HAP-1 (cell line): ENCODE measurements around the gene SPATA46.

ENCODE experiments used
- DNase-seq, 2 experiments: peaks; one replicate each; pipeline ENCODE4 v3.0.0-alpha.2; 2016 to 2020; ENCODE audit warnings: low spot score in 2 of 2
- H3K27me3 ChIP-seq: fragments of 250-450 bp; sonication (Bioruptor Pico); 2 replicates; pipeline ENCODE4 v1.5.1; 2020; ENCODE audit warnings: low read depth, mild to moderate bottlenecking, moderate library complexity
- H3K36me3 ChIP-seq: fragments of 250-450 bp; sonication (Bioruptor Pico); replicated peaks from 2 replicates; pipeline ENCODE4 v1.5.1; 2020; ENCODE audit warnings: mild to moderate bottlenecking
- H3K4me1 ChIP-seq: fragments of 250-450 bp; sonication (Bioruptor Pico); 2 replicates; pipeline ENCODE4 v1.5.1; 2020; ENCODE audit warnings: mild to moderate bottlenecking
- H3K4me3 ChIP-seq: fragments of 250-450 bp; sonication (Bioruptor Pico); 2 replicates; pipeline ENCODE4 v1.5.1; 2020; ENCODE audit warnings: mild to moderate bottlenecking, moderate library complexity
- H3K9me3 ChIP-seq: fragments of 250-450 bp; sonication (Bioruptor Pico); 2 replicates; pipeline ENCODE4 v1.5.1; 2020; ENCODE audit warnings: mild to moderate bottlenecking, moderate library complexity
- in situ Hi-C: fragments of 300-500 bp; cut with MboI; formaldehyde crosslinking; loops from 3 replicates; pipeline ENCODE4 v1.14.3; 2020; ENCODE audit warnings: low sequenced_read_pairs, inconsistent platforms, mixed read lengths

SPATA46 gene

GRCh38 chr1:162343470-162343869 lies 33.2 kb downstream of the SPATA46 start:
- Histone ChIP-seq H3K9me3 (no peaks in the 10 kb centered on the region), H3K4me3 (no peak overlapping the region), H3K36me3 (no peaks in the 10 kb centered on the region), H3K27me3 (no peaks in the 10 kb centered on the region), H3K4me1 (peaks cover 4% of the 10 kb centered on the region)
- in situ Hi-C loops, result no loop called here
- DNase-seq, result no peak

- H3K36me3 ChIP-seq, result no peaks in the 10 kb centered on the region
- no peaks in the 10 kb centered on the region for H3K27me3 ChIP-seq
- peaks cover 4% of the 10 kb centered on the region for H3K4me1 ChIP-seq
- H3K4me3 ChIP-seq, result no peak overlapping the region
- no peaks in the 10 kb centered on the region for H3K9me3 ChIP-seq
- in situ Hi-C loops, result no loop called here
- DNase-seq, result no peak
Observed at GRCh38 chr1:162342452-162342983, 34.1 kb downstream of the SPATA46 start.

GRCh38 chr1:162336621-162337285 lies 39.9 kb downstream of the SPATA46 start:
- in situ Hi-C loops, result no loop called here
- no peaks in the 10 kb centered on the region for H3K27me3 ChIP-seq
- no peaks in the 10 kb centered on the region for H3K36me3 ChIP-seq
- DNase-seq, result no peak
- H3K4me3 ChIP-seq, result no peak overlapping the region
- no peaks in the 10 kb centered on the region for H3K9me3 ChIP-seq
- H3K4me1 ChIP-seq, result peaks cover 4% of the 10 kb centered on the region

GRCh38 chr1:162335126-162335525 lies 41.5 kb downstream of the SPATA46 start:
- in situ Hi-C loops, result no loop called here
- Histone ChIP-seq H3K36me3 (no peaks in the 10 kb centered on the region), H3K4me1 (peaks cover 4% of the 10 kb centered on the region), H3K27me3 (no peaks in the 10 kb centered on the region; the same call in 1 of the 2 replicates), H3K9me3 (no peaks in the 10 kb centered on the region), H3K4me3 (no peak overlapping the region)
- DNase-seq, result no peak

GRCh38 chr1:162333991-162334390 lies 42.7 kb downstream of the SPATA46 start:
- Histone ChIP-seq H3K27me3 (no peaks in the 10 kb centered on the region; the same call in 1 of the 2 replicates), H3K4me1 (peaks cover 4% of the 10 kb centered on the region), H3K36me3 (no peaks in the 10 kb centered on the region), H3K4me3 (no peak overlapping the region), H3K9me3 (no peaks in the 10 kb centered on the region)
- in situ Hi-C loops, result no loop called here
- DNase-seq, result peak in 1 of 2 experiments; percentile 57

GRCh38 chr1:162329826-162330225 lies 46.8 kb downstream of the SPATA46 start:
- no peak for DNase-seq
- Histone ChIP-seq H3K27me3 (no peaks in the 10 kb centered on the region; the same call in 1 of the 2 replicates), H3K4me3 (no peak overlapping the region), H3K36me3 (no peaks in the 10 kb centered on the region), H3K4me1 (peaks cover 4% of the 10 kb centered on the region), H3K9me3 (no peaks in the 10 kb centered on the region)
- in situ Hi-C loops, result no loop called here

GRCh38 chr1:162328512-162328911 lies 48.1 kb downstream of the SPATA46 start:
- DNase-seq, result no peak
- Histone ChIP-seq H3K4me1 (no peaks in the 10 kb centered on the region), H3K36me3 (no peaks in the 10 kb centered on the region), H3K4me3 (no peak overlapping the region), H3K27me3 (no peaks in the 10 kb centered on the region; the same call in 1 of the 2 replicates), H3K9me3 (no peaks in the 10 kb centered on the region)
- in situ Hi-C loops, result no loop called here

GRCh38 chr1:162327788-162328165 lies 48.9 kb downstream of the SPATA46 start:
- Histone ChIP-seq H3K36me3 (no peaks in the 10 kb centered on the region), H3K4me3 (no peak overlapping the region), H3K4me1 (no peaks in the 10 kb centered on the region), H3K27me3 (no peaks in the 10 kb centered on the region; the same call in 1 of the 2 replicates), H3K9me3 (no peaks in the 10 kb centered on the region)
- in situ Hi-C loops, result no loop called here
- no peak for DNase-seq

GRCh38 chr1:162327144-162327787 lies 49.4 kb downstream of the SPATA46 start:
- in situ Hi-C loops, result no loop called here
- no peaks in the 10 kb centered on the region for H3K9me3 ChIP-seq
- H3K36me3 ChIP-seq, result no peaks in the 10 kb centered on the region
- no peaks in the 10 kb centered on the region for H3K4me1 ChIP-seq
- no peak for DNase-seq
- no peaks in the 10 kb centered on the region; the same call in 1 of the 2 replicates for H3K27me3 ChIP-seq
- H3K4me3 ChIP-seq, result no peak overlapping the region

GRCh38 chr1:162326559-162326958 lies 50.1 kb downstream of the SPATA46 start:
- no peaks in the 10 kb centered on the region for H3K4me1 ChIP-seq
- H3K27me3 ChIP-seq, result no peaks in the 10 kb centered on the region; the same call in 1 of the 2 replicates
- in situ Hi-C loops, result no loop called here
- H3K9me3 ChIP-seq, result no peaks in the 10 kb centered on the region
- no peak overlapping the region for H3K4me3 ChIP-seq
- no peaks in the 10 kb centered on the region for H3K36me3 ChIP-seq
- DNase-seq, result no peak

- H3K9me3 ChIP-seq, result no peaks in the 10 kb centered on the region
- no peaks in the 10 kb centered on the region for H3K27me3 ChIP-seq
- in situ Hi-C loops, result no loop called here
- DNase-seq, result no peak
- no peaks in the 10 kb centered on the region for H3K36me3 ChIP-seq
- no peaks in the 10 kb centered on the region for H3K4me1 ChIP-seq
- H3K4me3 ChIP-seq, result no peak overlapping the region
Observed at GRCh38 chr1:162324396-162324795, 52.3 kb downstream of the SPATA46 start.
